HEK293 (cell line): ENCODE measurements around the gene CRMP1.

Experiments
- CTCF ChIA-PET: fragments of 350-600 bp; formaldehyde crosslinking; extraction: SDS; loops from one replicate; lab custom pipeline; 2021; ENCODE audit warnings: antibody characterized with exemption; lab: Yijun Ruan, JAX
- POLR2A ChIA-PET: fragments of 300-600 bp; formaldehyde crosslinking; extraction: SDS; loops from one replicate; lab custom pipeline; 2020; ENCODE audit warnings: antibody characterized with exemption, inconsistent platforms; lab: Yijun Ruan, JAX
- H3K27ac ChIP-seq: fragments of 200-500 bp; sonication (Bioruptor generic); 2 replicates; pipeline ENCODE4 v1.5.1; 2014; ENCODE audit warnings: low read depth, low read length, control low read depth, inconsistent platforms; ENCODE audit errors: extremely low read depth
- H3K36me3 ChIP-seq, 2 experiments: fragments of 200-500 bp in 1 of 2; sonication (Bioruptor generic) in 1 of 2; 1 replicate in 1 of 2; 2 replicates in 1 of 2; pipeline ENCODE4 v1.5.1; 2014 to 2017; ENCODE audit warnings: inconsistent platforms in 2 of 2, low read length in 2 of 2; ENCODE audit not compliant: control insufficient read depth in 2 of 2, insufficient read depth in 1 of 2
- H3K4me1 ChIP-seq: fragments of 200-500 bp; sonication (Bioruptor generic); 2 replicates; pipeline ENCODE4 v1.5.1; 2014; ENCODE audit warnings: mild to moderate bottlenecking, low read length, inconsistent platforms; ENCODE audit not compliant: control insufficient read depth, insufficient read depth
- H3K4me3 ChIP-seq: 2 replicates; pipeline ENCODE4 v1.5.1; 2011; ENCODE audit warnings: low read depth, mild to moderate bottlenecking, control low read depth, low read length, moderate library complexity
- H3K9me3 ChIP-seq: fragments of 200-500 bp; sonication (Bioruptor generic); 2 replicates; pipeline ENCODE4 v1.5.1; 2014; ENCODE audit warnings: low read depth, low read length, inconsistent platforms; ENCODE audit not compliant: control insufficient read depth, insufficient read depth
- FEZF1 ChIP-seq: fragments of 450-650 bp; formaldehyde crosslinking; IDR thresholded peaks from 2 replicates; pipeline ENCODE4 v1.5.1; 2016; ENCODE audit warnings: missing biosample characterization, missing genetic modification characterization
- GLI4 ChIP-seq: fragments of 450-650 bp; formaldehyde crosslinking; IDR thresholded peaks from 2 replicates; pipeline ENCODE4 v1.5.1; 2016; ENCODE audit warnings: missing biosample characterization, missing genetic modification characterization
- HOXA7 ChIP-seq: sonication (generic); formaldehyde crosslinking; IDR thresholded peaks from 2 replicates; pipeline ENCODE4 v1.8.1; 2022; ENCODE audit warnings: missing genetic modification reagents, borderline replicate concordance
- SP3 ChIP-seq: fragments of 450-650 bp; formaldehyde crosslinking; IDR thresholded peaks from 2 replicates; pipeline ENCODE4 v1.5.1; 2016; ENCODE audit warnings: missing biosample characterization, missing genetic modification characterization
- WT1 ChIP-seq: fragments of 450-650 bp; formaldehyde crosslinking; IDR thresholded peaks from 2 replicates; pipeline ENCODE4 v1.5.1; 2016; ENCODE audit warnings: missing biosample characterization, missing genetic modification characterization
- ZFP41 ChIP-seq: fragments of 450-650 bp; formaldehyde crosslinking; IDR thresholded peaks from 2 replicates; pipeline ENCODE4 v1.5.1; 2016; ENCODE audit warnings: missing biosample characterization, missing genetic modification characterization, borderline replicate concordance
- ZNF133 ChIP-seq: fragments of 450-650 bp; formaldehyde crosslinking; IDR thresholded peaks from 2 replicates; pipeline ENCODE4 v1.5.1; 2016; ENCODE audit warnings: missing biosample characterization, missing genetic modification characterization
- ZNF146 ChIP-seq: fragments of 450-650 bp; formaldehyde crosslinking; IDR thresholded peaks from 2 replicates; pipeline ENCODE4 v1.5.1; 2016; ENCODE audit warnings: missing biosample characterization, missing genetic modification characterization
- ZNF175 ChIP-seq: fragments of 450-650 bp; formaldehyde crosslinking; IDR thresholded peaks from 2 replicates; pipeline ENCODE4 v1.5.1; 2016; ENCODE audit warnings: missing biosample characterization, missing genetic modification characterization
- ZNF214 ChIP-seq: fragments of 450-650 bp; formaldehyde crosslinking; IDR thresholded peaks from 2 replicates; pipeline ENCODE4 v1.5.1; 2017; ENCODE audit warnings: missing biosample characterization, mild to moderate bottlenecking, missing genetic modification characterization, borderline replicate concordance
- ZNF302 ChIP-seq: fragments of 450-650 bp; formaldehyde crosslinking; IDR thresholded peaks from 2 replicates; pipeline ENCODE4 v1.5.1; 2016; ENCODE audit warnings: missing biosample characterization, missing genetic modification characterization, low read depth
- ZNF510 ChIP-seq: fragments of 450-650 bp; formaldehyde crosslinking; IDR thresholded peaks from 2 replicates; pipeline ENCODE4 v1.5.1; 2018; ENCODE audit warnings: mild to moderate bottlenecking, missing genetic modification characterization, missing biosample characterization; ENCODE audit not compliant: insufficient replicate concordance
- ZNF560 ChIP-seq: fragments of 450-650 bp; formaldehyde crosslinking; IDR thresholded peaks from 2 replicates; pipeline ENCODE4 v1.5.1; 2017; ENCODE audit warnings: missing biosample characterization, missing genetic modification characterization, borderline replicate concordance
- ZNF571 ChIP-seq: fragments of 450-650 bp; formaldehyde crosslinking; IDR thresholded peaks from 2 replicates; pipeline ENCODE4 v1.5.0; 2017; ENCODE audit warnings: missing biosample characterization, missing genetic modification characterization
- ZNF610 ChIP-seq: fragments of 450-650 bp; formaldehyde crosslinking; IDR thresholded peaks from 2 replicates; pipeline ENCODE4 v1.5.1; 2016; ENCODE audit warnings: missing biosample characterization, missing genetic modification characterization, borderline replicate concordance
- ZNF624 ChIP-seq: fragments of 450-650 bp; formaldehyde crosslinking; IDR thresholded peaks from 2 replicates; pipeline ENCODE4 v1.5.1; 2017; ENCODE audit warnings: missing biosample characterization, missing genetic modification characterization
- ZNF707 ChIP-seq: fragments of 450-650 bp; formaldehyde crosslinking; IDR thresholded peaks from 2 replicates; pipeline ENCODE4 v1.5.1; 2016; ENCODE audit warnings: missing biosample characterization, missing genetic modification characterization
- ZNF777 ChIP-seq: fragments of 450-650 bp; formaldehyde crosslinking; IDR thresholded peaks from 2 replicates; pipeline ENCODE4 v1.5.1; 2017; ENCODE audit warnings: missing biosample characterization, missing genetic modification characterization, borderline replicate concordance
- ZNF792 ChIP-seq: fragments of 450-650 bp; formaldehyde crosslinking; IDR thresholded peaks from 2 replicates; pipeline ENCODE4 v1.5.1; 2016; ENCODE audit warnings: missing biosample characterization, missing genetic modification characterization
- TF ChIP-seq, protein P1 (sequence below): fragments of 450-650 bp; formaldehyde crosslinking; IDR thresholded peaks from 2 replicates; pipeline ENCODE4 v1.5.1; 2016; ENCODE audit warnings: missing biosample characterization, missing genetic modification characterization
- TF ChIP-seq, protein P2 (sequence below): IDR thresholded peaks from 2 replicates; pipeline ENCODE4 v1.6.1; 2011; ENCODE audit warnings: mild to moderate bottlenecking, low read depth, low read length, borderline replicate concordance
- TF ChIP-seq, protein P3 (sequence below): fragments of 450-650 bp; formaldehyde crosslinking; IDR thresholded peaks from 2 replicates; pipeline ENCODE4 v1.5.1; 2016; ENCODE audit warnings: missing biosample characterization, missing genetic modification characterization, borderline replicate concordance

CRMP1 gene

DNA sequence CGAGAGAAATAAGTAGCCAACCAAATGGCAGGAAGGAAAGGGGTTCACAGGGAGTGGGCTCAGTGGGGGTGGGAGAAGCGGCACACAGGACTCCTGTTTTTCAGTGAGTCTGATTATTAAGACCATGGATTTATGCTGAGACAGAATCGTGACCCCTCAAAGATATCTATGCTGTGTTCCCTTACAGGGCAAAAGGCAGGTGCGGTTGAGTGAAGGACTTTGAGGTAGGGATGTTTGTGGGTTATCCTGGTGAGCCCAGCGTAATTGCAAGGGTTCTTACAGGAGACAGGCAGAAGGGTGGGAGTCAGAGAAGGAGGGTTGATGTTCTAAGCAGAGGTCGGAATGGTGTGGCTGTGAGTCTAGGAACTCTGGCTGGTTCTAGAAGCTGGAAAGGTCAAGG lies 108.9 kb downstream of the CRMP1 start (continued):
- TF ChIP-seq ZFP41 (tag by site-specific recombination), result no peak
- no peak for TF ChIP-seq ZNF146 (tag by site-specific recombination)
- TF ChIP-seq, protein P1, sequence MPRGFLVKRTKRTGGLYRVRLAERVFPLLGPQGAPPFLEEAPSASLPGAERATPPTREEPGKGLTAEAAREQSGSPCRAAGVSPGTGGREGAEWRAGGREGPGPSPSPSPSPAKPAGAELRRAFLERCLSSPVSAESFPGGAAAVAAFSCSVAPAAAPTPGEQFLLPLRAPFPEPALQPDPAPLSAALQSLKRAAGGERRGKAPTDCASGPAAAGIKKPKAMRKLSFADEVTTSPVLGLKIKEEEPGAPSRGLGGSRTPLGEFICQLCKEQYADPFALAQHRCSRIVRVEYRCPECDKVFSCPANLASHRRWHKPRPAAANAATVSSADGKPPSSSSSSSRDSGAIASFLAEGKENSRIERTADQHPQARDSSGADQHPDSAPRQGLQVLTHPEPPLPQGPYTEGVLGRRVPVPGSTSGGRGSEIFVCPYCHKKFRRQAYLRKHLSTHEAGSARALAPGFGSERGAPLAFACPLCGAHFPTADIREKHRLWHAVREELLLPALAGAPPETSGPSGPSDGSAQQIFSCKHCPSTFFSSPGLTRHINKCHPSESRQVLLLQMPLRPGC (tag by site-specific recombination), result no peak

DNA sequence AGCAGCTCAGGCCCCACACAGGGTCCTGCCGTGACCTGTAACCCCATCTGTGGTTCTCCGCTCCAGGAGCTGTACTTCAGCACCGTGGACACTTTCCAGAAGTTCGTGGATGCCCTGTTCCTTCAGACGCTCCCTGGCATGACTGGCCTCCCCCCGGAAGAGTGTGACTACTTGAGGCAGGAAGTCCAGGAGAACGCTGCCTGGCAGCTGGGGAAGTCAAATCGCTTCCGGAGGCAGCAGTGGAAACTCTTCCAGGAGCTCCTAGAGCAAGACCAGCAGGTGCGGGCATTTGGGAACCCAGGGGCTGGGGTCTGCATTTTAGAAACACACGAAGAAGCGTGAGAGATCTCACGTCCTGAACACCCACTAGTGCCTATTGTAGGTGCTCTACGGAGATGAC lies 109.4 kb downstream of the CRMP1 start:
- Histone ChIP-seq H3K4me1 (no peaks in the 10 kb centered on the region), H3K36me3 (peaks cover 0 to 49% of the 10 kb centered on the region in 2 experiments; a peak in 1 of 3 replicates), H3K9me3 (no peaks in the 10 kb centered on the region), H3K4me3 (no peak overlapping the region), H3K27ac (no peak overlapping the region)
- no peak for TF ChIP-seq GLI4
- TF ChIP-seq ZNF302 (tag by site-specific recombination), result no peak
- no peak for TF ChIP-seq ZNF571 (tag by site-specific recombination)
- no peak for TF ChIP-seq FEZF1 (tag by site-specific recombination)
- TF ChIP-seq, protein P2, sequence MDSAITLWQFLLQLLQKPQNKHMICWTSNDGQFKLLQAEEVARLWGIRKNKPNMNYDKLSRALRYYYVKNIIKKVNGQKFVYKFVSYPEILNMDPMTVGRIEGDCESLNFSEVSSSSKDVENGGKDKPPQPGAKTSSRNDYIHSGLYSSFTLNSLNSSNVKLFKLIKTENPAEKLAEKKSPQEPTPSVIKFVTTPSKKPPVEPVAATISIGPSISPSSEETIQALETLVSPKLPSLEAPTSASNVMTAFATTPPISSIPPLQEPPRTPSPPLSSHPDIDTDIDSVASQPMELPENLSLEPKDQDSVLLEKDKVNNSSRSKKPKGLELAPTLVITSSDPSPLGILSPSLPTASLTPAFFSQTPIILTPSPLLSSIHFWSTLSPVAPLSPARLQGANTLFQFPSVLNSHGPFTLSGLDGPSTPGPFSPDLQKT, result no peak
- TF ChIP-seq ZNF510 (tag by site-specific recombination), result no peak
- no peak for TF ChIP-seq ZNF707 (tag by site-specific recombination)
- TF ChIP-seq ZNF133 (tag by site-specific recombination), result no peak
- ChIA-PET CTCF (interaction anchor here (0.7 kb wide), 1 partner anchor 29 kb away, joined by 3 read pairs; no protein-coding TSS in a partner anchor), POLR2A (no interaction called here)

DNA sequence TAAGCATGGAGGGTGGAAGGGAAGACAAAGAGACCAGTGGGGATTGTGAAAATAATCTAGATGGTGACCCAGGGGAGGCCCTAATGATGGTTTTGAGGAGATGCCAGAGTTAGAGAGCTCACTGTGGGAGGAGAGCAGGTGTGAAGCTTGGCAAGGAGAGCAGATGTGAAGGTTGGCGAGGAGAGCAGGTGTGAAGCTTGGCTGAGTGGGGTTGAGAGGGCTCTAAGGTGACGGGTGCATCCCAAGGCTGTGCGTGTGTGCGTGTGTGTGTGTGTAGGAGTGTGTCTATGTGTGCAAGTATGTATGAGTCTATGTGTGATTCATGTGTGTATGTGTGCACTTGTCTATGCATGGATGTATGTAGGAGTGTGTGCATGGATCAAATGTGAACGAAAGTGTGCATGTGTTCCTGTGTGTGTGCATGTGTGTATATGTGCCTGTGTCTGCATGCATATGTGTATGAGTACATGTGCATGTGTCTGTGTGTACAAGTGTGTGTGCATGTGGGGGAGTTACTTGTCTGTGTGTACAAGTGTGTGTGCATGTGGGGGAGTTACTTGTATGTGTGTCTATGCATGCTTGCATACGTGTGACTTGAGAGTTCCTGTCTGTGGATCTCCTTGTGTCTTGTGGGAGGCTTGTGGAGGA lies 109.9 kb downstream of the CRMP1 start:
- Histone ChIP-seq H3K36me3 (peaks cover 0 to 43% of the 10 kb centered on the region in 2 experiments; a peak in 1 of 3 replicates), H3K9me3 (no peaks in the 10 kb centered on the region), H3K4me1 (no peaks in the 10 kb centered on the region), H3K4me3 (no peak overlapping the region), H3K27ac (no peak overlapping the region)
- TF ChIP-seq ZNF610 (tag by site-specific recombination) (no peak), ZNF777 (tag by site-specific recombination) (no peak), HOXA7 (CRISPR knock-in tag) (no peak)
- CTCF ChIA-PET, result no interaction called here
- POLR2A ChIA-PET, result no interaction called here

DNA sequence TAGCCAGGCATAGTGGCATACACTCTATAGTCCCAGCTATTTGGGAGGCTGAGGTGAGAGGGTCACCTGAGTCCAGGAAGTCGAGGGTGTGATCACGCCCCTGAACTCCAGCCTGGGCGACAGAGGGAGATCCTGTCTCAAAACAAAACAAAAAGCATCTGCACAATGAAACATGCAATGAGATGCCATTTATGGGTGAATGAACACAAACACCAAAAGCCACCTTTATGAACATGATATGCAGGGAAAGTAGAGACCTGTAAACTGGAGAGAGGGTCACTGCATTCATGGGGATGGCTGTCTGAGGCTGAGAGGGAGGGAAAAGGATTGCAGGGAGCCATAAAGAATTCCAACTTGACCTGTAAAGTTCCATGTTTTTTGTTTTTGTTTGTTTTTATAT lies 111.2 kb downstream of the CRMP1 start:
- POLR2A ChIA-PET, result no interaction called here
- Histone ChIP-seq H3K4me1 (no peaks in the 10 kb centered on the region), H3K9me3 (no peaks in the 10 kb centered on the region), H3K27ac (no peak overlapping the region), H3K4me3 (no peak overlapping the region), H3K36me3 (peaks cover 0 to 36% of the 10 kb centered on the region in 2 experiments; a peak in 1 of 3 replicates)
- CTCF ChIA-PET, result interaction anchor here (0.6 kb wide), 1 partner anchor 310 kb away, joined by 3 read pairs; no protein-coding TSS in a partner anchor
- TF ChIP-seq ZNF175 (tag by site-specific recombination) (no peak), ZNF792 (tag by site-specific recombination) (no peak), SP3 (tag by site-specific recombination) (no peak), WT1 (tag by site-specific recombination) (no peak), ZNF560 (tag by site-specific recombination) (no peak), ZFP41 (tag by site-specific recombination) (no peak), ZNF624 (tag by site-specific recombination) (no peak), ZNF214 (tag by site-specific recombination) (no peak)
- TF ChIP-seq, protein P3, sequence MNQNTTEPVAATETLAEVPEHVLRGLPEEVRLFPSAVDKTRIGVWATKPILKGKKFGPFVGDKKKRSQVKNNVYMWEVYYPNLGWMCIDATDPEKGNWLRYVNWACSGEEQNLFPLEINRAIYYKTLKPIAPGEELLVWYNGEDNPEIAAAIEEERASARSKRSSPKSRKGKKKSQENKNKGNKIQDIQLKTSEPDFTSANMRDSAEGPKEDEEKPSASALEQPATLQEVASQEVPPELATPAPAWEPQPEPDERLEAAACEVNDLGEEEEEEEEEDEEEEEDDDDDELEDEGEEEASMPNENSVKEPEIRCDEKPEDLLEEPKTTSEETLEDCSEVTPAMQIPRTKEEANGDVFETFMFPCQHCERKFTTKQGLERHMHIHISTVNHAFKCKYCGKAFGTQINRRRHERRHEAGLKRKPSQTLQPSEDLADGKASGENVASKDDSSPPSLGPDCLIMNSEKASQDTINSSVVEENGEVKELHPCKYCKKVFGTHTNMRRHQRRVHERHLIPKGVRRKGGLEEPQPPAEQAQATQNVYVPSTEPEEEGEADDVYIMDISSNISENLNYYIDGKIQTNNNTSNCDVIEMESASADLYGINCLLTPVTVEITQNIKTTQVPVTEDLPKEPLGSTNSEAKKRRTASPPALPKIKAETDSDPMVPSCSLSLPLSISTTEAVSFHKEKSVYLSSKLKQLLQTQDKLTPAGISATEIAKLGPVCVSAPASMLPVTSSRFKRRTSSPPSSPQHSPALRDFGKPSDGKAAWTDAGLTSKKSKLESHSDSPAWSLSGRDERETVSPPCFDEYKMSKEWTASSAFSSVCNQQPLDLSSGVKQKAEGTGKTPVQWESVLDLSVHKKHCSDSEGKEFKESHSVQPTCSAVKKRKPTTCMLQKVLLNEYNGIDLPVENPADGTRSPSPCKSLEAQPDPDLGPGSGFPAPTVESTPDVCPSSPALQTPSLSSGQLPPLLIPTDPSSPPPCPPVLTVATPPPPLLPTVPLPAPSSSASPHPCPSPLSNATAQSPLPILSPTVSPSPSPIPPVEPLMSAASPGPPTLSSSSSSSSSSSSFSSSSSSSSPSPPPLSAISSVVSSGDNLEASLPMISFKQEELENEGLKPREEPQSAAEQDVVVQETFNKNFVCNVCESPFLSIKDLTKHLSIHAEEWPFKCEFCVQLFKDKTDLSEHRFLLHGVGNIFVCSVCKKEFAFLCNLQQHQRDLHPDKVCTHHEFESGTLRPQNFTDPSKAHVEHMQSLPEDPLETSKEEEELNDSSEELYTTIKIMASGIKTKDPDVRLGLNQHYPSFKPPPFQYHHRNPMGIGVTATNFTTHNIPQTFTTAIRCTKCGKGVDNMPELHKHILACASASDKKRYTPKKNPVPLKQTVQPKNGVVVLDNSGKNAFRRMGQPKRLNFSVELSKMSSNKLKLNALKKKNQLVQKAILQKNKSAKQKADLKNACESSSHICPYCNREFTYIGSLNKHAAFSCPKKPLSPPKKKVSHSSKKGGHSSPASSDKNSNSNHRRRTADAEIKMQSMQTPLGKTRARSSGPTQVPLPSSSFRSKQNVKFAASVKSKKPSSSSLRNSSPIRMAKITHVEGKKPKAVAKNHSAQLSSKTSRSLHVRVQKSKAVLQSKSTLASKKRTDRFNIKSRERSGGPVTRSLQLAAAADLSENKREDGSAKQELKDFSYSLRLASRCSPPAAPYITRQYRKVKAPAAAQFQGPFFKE (tag by site-specific recombination), result no peak
